ENCODE data around the gene PPP1R9B.

The PPP1R9B gene

DNA sequence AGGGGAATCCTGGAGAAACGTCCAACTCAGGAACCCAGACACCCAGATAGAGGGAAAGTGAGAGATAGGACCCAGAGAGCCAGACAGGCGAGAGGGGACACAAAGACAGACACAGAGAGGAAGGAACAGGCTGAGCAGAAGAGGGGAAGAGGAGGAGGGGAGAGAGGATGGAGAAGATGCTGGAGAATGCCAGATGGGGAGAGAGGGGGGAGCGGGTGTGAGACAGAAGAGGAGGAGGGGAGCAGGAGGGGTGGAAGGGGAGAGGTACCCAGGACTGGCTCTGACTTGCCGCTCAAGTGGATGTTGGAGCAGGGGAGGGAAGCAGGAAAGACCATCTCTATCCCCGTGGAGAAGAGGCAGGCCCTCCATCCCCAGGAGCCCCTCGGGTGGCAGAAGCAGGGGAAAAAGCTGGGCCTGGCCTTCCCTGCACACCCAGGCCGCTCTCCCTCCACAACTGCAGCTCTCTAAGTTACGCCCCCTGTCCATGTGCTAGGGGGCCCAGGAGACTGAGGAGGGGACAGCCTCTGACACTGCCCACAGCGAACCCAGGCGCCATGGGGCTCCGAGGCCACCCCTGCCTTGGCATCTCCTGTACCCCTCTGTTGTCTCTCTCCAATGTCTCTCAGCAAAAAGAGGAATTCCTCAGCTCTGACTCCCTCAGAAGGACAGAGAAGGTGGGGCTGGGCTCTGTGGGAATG is 4.8 kb downstream of the PPP1R9B start:
- peaks cover 33% of the 10 kb centered on the region for H3K4me1 ChIP-seq (ENCODE audit: control insufficient read depth, insufficient read depth, low read length, unreplicated experiment)
- no peaks in the 10 kb centered on the region for H3K27me3 ChIP-seq (ENCODE audit: insufficient read depth, low read length)
- no peak overlapping the region for H3K4me3 ChIP-seq (ENCODE audit: low read depth, low read length)
- H3K27ac ChIP-seq (ENCODE audit: low read depth, low read length) = no peak overlapping the region
- no peak overlapping the region for H2AFZ ChIP-seq (ENCODE audit: low read length, unreplicated experiment)
- H3K36me3 ChIP-seq (ENCODE audit: insufficient read depth, low read length) = peaks cover 14% of the 10 kb centered on the region
- peaks cover 56% of the 10 kb centered on the region for H3K79me2 ChIP-seq (ENCODE audit: control insufficient read depth, insufficient read depth, low read length, unreplicated experiment)

DNA sequence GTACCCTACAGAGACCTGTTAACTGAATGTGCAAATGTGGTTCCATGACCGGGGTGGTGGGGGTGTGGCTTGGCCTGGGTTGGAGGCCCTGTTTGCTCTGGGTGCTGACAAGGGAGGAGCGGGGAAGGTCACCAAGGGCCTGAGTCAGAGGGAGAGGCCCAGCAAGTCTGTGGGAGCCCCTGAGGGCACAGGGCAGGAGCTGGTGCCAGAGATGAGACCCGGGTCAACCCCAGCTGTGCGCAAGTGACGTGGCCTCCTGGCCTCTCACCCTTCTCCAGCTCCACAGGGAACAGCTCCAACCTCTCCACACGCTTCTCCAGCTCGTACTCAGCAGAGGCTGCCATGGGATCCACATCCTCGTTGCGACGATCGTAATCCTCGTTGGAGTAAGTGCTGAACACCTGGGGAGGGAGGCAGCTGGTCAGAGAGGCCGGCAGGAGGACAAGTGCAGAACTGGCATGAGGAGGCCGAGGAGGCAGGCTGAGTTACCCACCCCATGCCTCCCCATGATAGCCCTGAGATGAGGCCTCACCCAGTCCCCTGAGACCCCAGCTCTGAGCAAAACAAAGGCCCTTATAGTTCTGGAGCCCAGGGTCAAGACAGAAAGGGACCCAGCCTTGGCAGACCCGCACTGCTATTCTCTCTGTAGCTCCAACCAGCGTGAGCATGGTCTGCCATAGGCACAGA is 5.5 kb downstream of the PPP1R9B start:
- H3K27ac ChIP-seq (ENCODE audit: low read depth, low read length) = no peak overlapping the region
- no peak overlapping the region for H2AFZ ChIP-seq (ENCODE audit: low read length, unreplicated experiment)
- peaks cover 49% of the 10 kb centered on the region for H3K79me2 ChIP-seq (ENCODE audit: control insufficient read depth, insufficient read depth, low read length, unreplicated experiment)
- no peak overlapping the region for H3K4me3 ChIP-seq (ENCODE audit: low read depth, low read length)
- H3K4me1 ChIP-seq (ENCODE audit: control insufficient read depth, insufficient read depth, low read length, unreplicated experiment) = peaks cover 40% of the 10 kb centered on the region
- peaks cover 18% of the 10 kb centered on the region for H3K36me3 ChIP-seq (ENCODE audit: insufficient read depth, low read length)
- H3K27me3 ChIP-seq (ENCODE audit: insufficient read depth, low read length) = no peaks in the 10 kb centered on the region

DNA sequence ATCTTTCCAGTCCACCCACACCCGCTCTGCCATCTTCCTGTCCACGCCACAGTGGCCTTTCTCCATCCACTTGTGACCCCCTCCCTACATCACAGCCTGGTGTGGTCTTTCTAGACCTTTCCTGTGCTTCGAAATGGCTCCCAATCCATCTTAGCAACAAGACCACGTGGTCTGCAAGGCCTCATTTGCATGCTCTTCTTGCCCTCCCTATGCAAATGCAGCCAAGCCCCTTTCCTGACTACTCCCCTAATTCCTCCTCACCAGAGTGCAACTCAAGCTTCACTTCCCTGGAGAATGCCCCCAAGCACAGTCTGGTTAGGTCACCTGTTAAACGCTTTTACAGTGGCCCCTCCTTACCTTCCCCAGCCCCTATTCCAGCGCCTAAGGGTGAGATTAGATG is 6.1 kb downstream of the PPP1R9B start:
- Histone ChIP-seq H3K4me1 (ENCODE audit: control insufficient read depth, insufficient read depth, low read length, unreplicated experiment) (peaks cover 41% of the 10 kb centered on the region), H3K79me2 (ENCODE audit: control insufficient read depth, insufficient read depth, low read length, unreplicated experiment) (peaks cover 43% of the 10 kb centered on the region), H3K27ac (ENCODE audit: low read depth, low read length) (no peak overlapping the region), H3K4me3 (ENCODE audit: low read depth, low read length) (no peak overlapping the region), H3K27me3 (ENCODE audit: insufficient read depth, low read length) (no peaks in the 10 kb centered on the region), H2AFZ (ENCODE audit: low read length, unreplicated experiment) (no peak overlapping the region), H3K36me3 (ENCODE audit: insufficient read depth, low read length) (peaks cover 22% of the 10 kb centered on the region)

DNA sequence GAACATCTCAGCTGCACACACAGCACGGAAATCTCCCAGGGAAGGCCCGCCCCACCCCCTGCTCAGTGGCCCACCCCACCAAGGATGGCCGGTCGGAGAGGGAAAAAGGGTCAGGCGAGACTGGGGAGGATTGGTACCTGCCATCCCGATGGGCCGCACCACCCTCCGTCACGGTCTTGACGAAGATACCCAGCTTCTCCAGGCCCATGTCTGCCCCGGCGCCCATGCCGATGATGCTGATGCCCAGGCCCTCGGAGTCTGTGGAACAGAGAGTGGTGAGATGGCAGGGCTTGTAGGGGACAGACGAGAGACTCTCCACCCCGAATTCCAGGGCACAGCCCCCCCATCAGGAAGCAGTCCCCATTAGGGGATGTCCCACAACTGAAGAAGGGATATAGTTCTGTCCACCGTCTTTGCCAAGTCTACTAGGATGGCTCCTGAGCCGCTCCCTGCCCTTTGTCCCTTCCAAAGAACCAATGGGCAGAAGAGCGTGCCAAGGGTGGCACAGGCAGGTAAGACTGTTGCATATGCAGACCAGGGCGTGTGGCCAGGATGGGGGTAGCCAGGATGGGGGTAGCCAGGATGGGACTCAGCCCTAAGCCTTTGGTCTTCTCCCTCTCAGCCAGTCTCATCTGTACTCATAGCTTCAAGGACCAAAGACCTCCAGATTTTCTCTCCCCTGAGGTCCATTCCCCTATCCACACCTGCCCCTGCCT is 6.9 kb downstream of the PPP1R9B start:
- peaks cover 29% of the 10 kb centered on the region for H3K36me3 ChIP-seq (ENCODE audit: insufficient read depth, low read length)
- H3K27ac ChIP-seq (ENCODE audit: low read depth, low read length) = no peak overlapping the region
- no peak overlapping the region for H3K4me3 ChIP-seq (ENCODE audit: low read depth, low read length)
- H3K79me2 ChIP-seq (ENCODE audit: control insufficient read depth, insufficient read depth, low read length, unreplicated experiment) = peaks cover 39% of the 10 kb centered on the region
- H3K27me3 ChIP-seq (ENCODE audit: insufficient read depth, low read length) = no peaks in the 10 kb centered on the region
- peaks cover 41% of the 10 kb centered on the region for H3K4me1 ChIP-seq (ENCODE audit: control insufficient read depth, insufficient read depth, low read length, unreplicated experiment)
- H2AFZ ChIP-seq (ENCODE audit: low read length, unreplicated experiment) = no peak overlapping the region

DNA sequence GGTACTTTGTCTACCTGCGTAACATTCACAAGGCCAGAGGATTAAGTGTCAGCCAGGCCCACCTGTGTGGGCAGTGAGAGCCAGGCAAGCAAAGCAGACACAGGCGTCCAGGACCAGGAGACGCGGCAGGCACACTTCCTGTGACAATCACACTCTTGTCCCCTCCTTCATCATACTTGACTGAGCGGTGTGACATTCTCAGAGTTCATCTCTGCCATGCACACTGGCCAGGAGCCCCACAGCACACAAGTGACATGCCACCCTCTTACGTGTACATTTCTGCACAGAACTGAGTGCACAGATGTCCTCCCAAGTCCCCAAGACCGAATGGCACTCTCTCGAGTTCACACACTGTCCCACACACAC is 8.7 kb downstream of the PPP1R9B start:
- Histone ChIP-seq H3K36me3 (ENCODE audit: insufficient read depth, low read length) (peaks cover 34% of the 10 kb centered on the region), H3K79me2 (ENCODE audit: control insufficient read depth, insufficient read depth, low read length, unreplicated experiment) (peaks cover 20% of the 10 kb centered on the region), H3K4me3 (ENCODE audit: low read depth, low read length) (no peak overlapping the region), H3K27ac (ENCODE audit: low read depth, low read length) (no peak overlapping the region), H3K4me1 (ENCODE audit: control insufficient read depth, insufficient read depth, low read length, unreplicated experiment) (peaks cover 28% of the 10 kb centered on the region), H3K27me3 (ENCODE audit: insufficient read depth, low read length) (no peaks in the 10 kb centered on the region), H2AFZ (ENCODE audit: low read length, unreplicated experiment) (no peak overlapping the region)

DNA sequence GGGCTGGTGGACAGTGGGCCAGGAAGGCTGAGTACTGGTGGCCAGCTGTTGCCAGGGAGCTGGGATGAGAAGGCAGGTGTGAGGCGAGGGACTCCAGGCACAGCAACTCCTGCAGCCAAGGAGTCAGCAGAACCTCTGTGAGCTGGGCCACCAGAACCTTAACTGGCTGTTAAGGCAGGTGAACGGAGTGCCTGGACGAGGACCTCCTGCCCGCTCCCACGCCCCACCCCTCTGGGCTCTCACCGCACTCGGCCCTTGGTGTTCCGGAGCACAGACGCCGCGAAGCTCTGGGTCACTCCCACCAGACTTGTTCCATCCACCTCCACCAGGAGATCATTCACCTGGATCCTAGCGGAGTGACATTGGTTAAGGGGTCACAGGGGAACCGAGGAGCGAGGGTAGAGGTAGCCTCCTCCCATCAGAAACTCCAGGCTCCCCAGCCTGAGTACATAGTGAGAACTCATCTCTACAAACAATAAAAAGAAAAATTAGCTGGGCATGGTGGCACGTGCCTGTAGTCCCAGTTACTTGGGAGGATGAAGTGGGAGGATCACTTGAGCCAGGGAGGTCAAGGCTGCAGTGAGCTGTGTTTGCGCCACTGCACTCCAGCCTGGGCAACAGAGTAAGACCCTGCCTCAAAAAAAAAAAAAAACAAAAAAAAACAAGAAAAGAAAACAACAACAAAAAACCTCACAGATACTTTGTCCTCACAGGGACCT is 9.3 kb downstream of the PPP1R9B start:
- Histone ChIP-seq H3K27ac (ENCODE audit: low read depth, low read length) (no peak overlapping the region), H3K79me2 (ENCODE audit: control insufficient read depth, insufficient read depth, low read length, unreplicated experiment) (peaks cover 15% of the 10 kb centered on the region), H3K27me3 (ENCODE audit: insufficient read depth, low read length) (no peaks in the 10 kb centered on the region), H3K4me1 (ENCODE audit: control insufficient read depth, insufficient read depth, low read length, unreplicated experiment) (peaks cover 23% of the 10 kb centered on the region), H3K4me3 (ENCODE audit: low read depth, low read length) (no peak overlapping the region), H3K36me3 (ENCODE audit: insufficient read depth, low read length) (peaks cover 34% of the 10 kb centered on the region), H2AFZ (ENCODE audit: low read length, unreplicated experiment) (no peak overlapping the region)

DNA sequence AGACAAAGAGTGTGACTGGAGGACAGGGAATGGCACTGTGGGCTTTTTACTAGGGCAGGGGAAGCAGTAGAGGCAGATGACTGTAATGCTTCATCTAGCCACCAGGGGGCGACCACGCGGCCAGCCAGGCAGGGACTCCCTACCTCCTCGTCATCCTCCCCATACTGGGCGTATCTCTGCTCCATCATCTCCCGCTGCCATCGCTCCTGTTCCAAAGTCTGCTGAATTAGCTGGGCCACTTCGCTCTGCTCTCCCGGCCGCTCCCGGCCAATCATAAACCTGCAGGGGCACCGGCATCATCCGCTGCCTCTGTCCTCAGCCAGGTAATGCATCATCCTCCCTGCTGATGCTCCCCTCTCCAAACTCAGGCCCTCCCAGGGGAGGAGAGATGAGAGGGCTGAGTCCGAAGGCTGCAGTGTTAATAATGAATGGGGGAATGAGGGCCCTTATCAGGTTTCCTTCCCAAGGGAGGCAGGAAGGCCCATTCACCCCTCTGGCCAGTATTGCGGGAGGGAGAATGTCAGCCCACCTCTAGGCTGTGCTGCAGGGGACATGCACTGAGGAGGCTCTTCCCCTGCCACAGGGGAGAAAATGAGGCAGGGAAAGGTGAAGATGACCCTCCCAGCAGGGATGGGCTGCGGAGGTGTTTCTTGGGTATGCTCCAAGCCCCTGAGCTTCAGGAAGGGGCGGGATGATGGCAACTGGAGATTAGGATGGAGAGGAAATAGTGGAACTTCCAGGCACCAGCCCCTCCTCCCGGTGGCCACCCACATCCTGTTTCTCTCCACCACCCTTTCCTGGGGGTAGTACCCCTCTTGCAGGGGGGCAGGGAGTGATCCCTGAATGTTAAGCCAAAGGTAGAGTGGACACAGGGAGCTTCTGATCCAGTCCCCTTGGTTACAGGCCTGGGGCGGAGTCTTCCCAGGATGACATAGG is 10.3 kb downstream of the PPP1R9B start:
- H3K27me3 ChIP-seq (ENCODE audit: insufficient read depth, low read length) = no peaks in the 10 kb centered on the region
- H3K4me1 ChIP-seq (ENCODE audit: control insufficient read depth, insufficient read depth, low read length, unreplicated experiment) = peaks cover 14% of the 10 kb centered on the region
- H3K27ac ChIP-seq (ENCODE audit: low read depth, low read length) = no peak overlapping the region
- H2AFZ ChIP-seq (ENCODE audit: low read length, unreplicated experiment) = no peak overlapping the region
- peaks cover 34% of the 10 kb centered on the region for H3K36me3 ChIP-seq (ENCODE audit: insufficient read depth, low read length)
- no peak overlapping the region for H3K4me3 ChIP-seq (ENCODE audit: low read depth, low read length)
- peaks cover 5% of the 10 kb centered on the region for H3K79me2 ChIP-seq (ENCODE audit: control insufficient read depth, insufficient read depth, low read length, unreplicated experiment)

DNA sequence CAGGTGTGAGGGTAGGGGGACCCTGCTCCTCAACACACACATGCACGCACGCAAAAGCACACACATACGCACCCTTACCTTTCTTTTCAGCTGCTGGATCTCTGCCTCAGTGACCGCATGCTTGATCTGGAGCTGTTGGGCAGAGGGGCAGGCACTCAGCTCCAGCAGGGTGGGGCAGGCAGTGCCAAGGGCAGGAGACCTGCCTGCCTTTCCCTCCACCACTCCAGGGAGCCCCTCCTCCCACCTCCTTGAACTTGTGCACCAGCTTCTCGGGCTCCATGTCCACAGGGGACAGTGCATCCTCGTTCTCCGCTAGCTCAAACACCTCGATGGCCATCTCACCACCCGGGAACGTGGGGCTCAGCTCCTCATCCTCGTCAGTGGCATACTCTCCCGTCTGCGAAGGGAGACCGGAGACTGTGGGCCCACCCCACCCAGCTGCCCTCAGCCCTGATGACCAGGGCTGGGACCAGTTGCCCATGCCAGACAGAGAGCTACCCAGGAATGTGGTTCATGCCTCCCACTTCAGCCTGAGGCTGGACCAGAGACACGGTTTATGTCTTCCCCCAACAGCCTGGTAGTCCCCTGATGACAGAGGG is 11.2 kb downstream of the PPP1R9B start:
- Histone ChIP-seq H3K4me3 (ENCODE audit: low read depth, low read length) (no peak overlapping the region), H3K4me1 (ENCODE audit: control insufficient read depth, insufficient read depth, low read length, unreplicated experiment) (peaks cover 13% of the 10 kb centered on the region), H2AFZ (ENCODE audit: low read length, unreplicated experiment) (no peak overlapping the region), H3K27ac (ENCODE audit: low read depth, low read length) (no peak overlapping the region), H3K79me2 (ENCODE audit: control insufficient read depth, insufficient read depth, low read length, unreplicated experiment) (peaks cover 2% of the 10 kb centered on the region), H3K27me3 (ENCODE audit: insufficient read depth, low read length) (no peaks in the 10 kb centered on the region), H3K36me3 (ENCODE audit: insufficient read depth, low read length) (peaks cover 32% of the 10 kb centered on the region)

DNA sequence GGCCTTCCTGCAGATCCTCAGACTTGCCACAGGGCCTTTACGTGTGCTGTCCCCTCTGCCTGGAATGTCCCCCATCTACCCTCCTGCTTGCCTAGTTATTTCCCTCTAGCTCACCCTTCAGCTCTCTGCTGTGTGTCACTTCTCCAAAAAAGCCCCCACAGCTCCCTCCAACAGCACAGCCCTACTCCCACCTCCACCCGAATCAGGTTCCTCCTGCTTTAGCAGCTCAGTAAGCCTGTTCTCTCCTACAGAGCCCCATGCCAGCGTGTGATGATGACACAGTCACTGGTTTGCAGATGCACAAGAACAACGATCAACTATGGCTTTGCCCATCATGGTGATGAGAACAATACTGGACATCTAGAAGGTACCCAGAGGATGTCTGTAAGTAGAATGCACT is 13.4 kb downstream of the PPP1R9B start:
- H3K4me1 ChIP-seq (ENCODE audit: control insufficient read depth, insufficient read depth, low read length, unreplicated experiment) = peaks cover 30% of the 10 kb centered on the region
- H3K27me3 ChIP-seq (ENCODE audit: insufficient read depth, low read length) = no peaks in the 10 kb centered on the region
- H2AFZ ChIP-seq (ENCODE audit: low read length, unreplicated experiment) = no peak overlapping the region
- H3K36me3 ChIP-seq (ENCODE audit: insufficient read depth, low read length) = peaks cover 31% of the 10 kb centered on the region
- H3K27ac ChIP-seq (ENCODE audit: low read depth, low read length) = no peak overlapping the region
- H3K79me2 ChIP-seq (ENCODE audit: control insufficient read depth, insufficient read depth, low read length, unreplicated experiment) = peaks cover 2% of the 10 kb centered on the region
- no peak overlapping the region for H3K4me3 ChIP-seq (ENCODE audit: low read depth, low read length)

Measured in ACC112 (cell line).